ENCODE measurements around the gene SLC7A14.

DNA sequence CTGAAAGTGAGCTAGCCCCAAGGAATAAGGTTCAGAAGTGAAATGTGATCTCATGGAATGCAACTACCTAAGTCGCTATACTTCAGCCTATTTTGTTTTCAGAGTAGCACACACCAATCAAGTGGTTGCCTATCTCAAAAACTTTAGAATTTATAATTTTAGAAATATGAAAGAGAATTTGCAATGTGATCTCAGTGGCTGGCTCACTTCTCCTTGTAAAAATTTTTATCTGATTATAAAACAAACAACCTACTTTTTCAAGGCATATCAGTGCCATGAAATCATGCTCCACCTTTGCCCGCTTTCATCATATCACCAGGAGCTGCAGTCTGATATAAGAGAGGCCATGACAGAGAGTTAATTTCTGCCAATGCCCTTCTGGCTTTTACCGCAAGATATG, 119.9 kb downstream of the SLC7A14 start:
- no peak for TF ChIP-seq CREM (IDR thresholded peaks at IDR 0.05)
- TF ChIP-seq CREM (CRISPR knock-in tag; IDR thresholded peaks at IDR 0.05) = no peak
- no peak for TF ChIP-seq RFXAP (CRISPR knock-in tag; IDR thresholded peaks at IDR 0.05; ENCODE audit: borderline replicate concordance)
- TF ChIP-seq, protein P1, sequence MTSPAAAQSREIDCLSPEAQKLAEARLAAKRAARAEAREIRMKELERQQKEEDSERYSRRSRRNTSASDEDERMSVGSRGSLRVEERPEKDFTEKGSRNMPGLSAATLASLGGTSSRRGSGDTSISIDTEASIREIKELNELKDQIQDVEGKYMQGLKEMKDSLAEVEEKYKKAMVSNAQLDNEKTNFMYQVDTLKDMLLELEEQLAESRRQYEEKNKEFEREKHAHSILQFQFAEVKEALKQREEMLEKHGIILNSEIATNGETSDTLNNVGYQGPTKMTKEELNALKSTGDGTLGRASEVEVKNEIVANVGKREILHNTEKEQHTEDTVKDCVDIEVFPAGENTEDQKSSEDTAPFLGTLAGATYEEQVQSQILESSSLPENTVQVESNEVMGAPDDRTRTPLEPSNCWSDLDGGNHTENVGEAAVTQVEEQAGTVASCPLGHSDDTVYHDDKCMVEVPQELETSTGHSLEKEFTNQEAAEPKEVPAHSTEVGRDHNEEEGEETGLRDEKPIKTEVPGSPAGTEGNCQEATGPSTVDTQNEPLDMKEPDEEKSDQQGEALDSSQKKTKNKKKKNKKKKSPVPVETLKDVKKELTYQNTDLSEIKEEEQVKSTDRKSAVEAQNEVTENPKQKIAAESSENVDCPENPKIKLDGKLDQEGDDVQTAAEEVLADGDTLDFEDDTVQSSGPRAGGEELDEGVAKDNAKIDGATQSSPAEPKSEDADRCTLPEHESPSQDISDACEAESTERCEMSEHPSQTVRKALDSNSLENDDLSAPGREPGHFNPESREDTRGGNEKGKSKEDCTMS (CRISPR knock-in tag; conservative IDR thresholded peaks at IDR 0.05) = no peak
- TF ChIP-seq ZNF367 (CRISPR knock-in tag; IDR thresholded peaks at IDR 0.05; ENCODE audit: borderline replicate concordance) = no peak
